ENCODE data around the gene MTUS2.
"Not testable (repeated sequence)": the region's sequence is repeated elsewhere in the genome, so short reads cannot be mapped to it uniquely, and the experiment has no call there.

The MTUS2 gene

GRCh38 chr13:28983641-28984040 is 163.5 kb downstream of the MTUS2 start:
- Mint-ChIP-seq H3K36me3 (ENCODE audit: low read depth) (no peaks in the 10 kb centered on the region), H3K4me1 (peaks cover 9% of the 10 kb centered on the region), H3K27me3 (ENCODE audit: low read depth, poor library complexity) (peaks cover 3% of the 10 kb centered on the region), H3K4me3 (no peak overlapping the region), H3K9me3 (peaks cover 3% of the 10 kb centered on the region), H3K27ac (no peak overlapping the region)
- TF ChIP-seq CTCF (IDR thresholded peaks at IDR 0.05), result no peak
- no peak for DNase-seq

- TF ChIP-seq CTCF (IDR thresholded peaks at IDR 0.05), result no peak
- Mint-ChIP-seq H3K27ac (no peak overlapping the region), H3K4me3 (no peak overlapping the region), H3K27me3 (ENCODE audit: low read depth, poor library complexity) (peaks cover 3% of the 10 kb centered on the region), H3K9me3 (peaks cover 5% of the 10 kb centered on the region), H3K4me1 (peaks cover 9% of the 10 kb centered on the region), H3K36me3 (ENCODE audit: low read depth) (no peaks in the 10 kb centered on the region)
- DNase-seq, result no peak
These were observed 164.2 kb downstream of the MTUS2 start for GRCh38 chr13:28984326-28984725.

GRCh38 chr13:28984825-28985224 is 164.7 kb downstream of the MTUS2 start:
- TF ChIP-seq CTCF (IDR thresholded peaks at IDR 0.05), result no peak
- Mint-ChIP-seq H3K27ac (no peak overlapping the region), H3K9me3 (peaks cover 9% of the 10 kb centered on the region), H3K36me3 (ENCODE audit: low read depth) (no peaks in the 10 kb centered on the region), H3K4me3 (no peak overlapping the region), H3K27me3 (ENCODE audit: low read depth, poor library complexity) (peaks cover 3% of the 10 kb centered on the region), H3K4me1 (peaks cover 9% of the 10 kb centered on the region)
- DNase-seq, result no peak

GRCh38 chr13:28990378-28990777 is 170.2 kb downstream of the MTUS2 start:
- H3K4me3 Mint-ChIP-seq; H3K27ac Mint-ChIP-seq; DNase-seq; H3K36me3 Mint-ChIP-seq (ENCODE audit: low read depth); H3K27me3 Mint-ChIP-seq (ENCODE audit: low read depth, poor library complexity); H3K4me1 Mint-ChIP-seq: not testable (repeated sequence)
- H3K9me3 Mint-ChIP-seq, result peaks cover 39% of the 10 kb centered on the region

GRCh38 chr13:28991764-28992163 is 171.6 kb downstream of the MTUS2 start:
- Mint-ChIP-seq H3K4me1 (peaks cover 6% of the 10 kb centered on the region), H3K9me3 (peaks cover 43% of the 10 kb centered on the region), H3K27me3 (ENCODE audit: low read depth, poor library complexity) (no peaks in the 10 kb centered on the region), H3K4me3 (no peak overlapping the region), H3K27ac (no peak overlapping the region), H3K36me3 (ENCODE audit: low read depth) (no peaks in the 10 kb centered on the region)
- DNase-seq, result no peak
- TF ChIP-seq CTCF (IDR thresholded peaks at IDR 0.05), result no peak

GRCh38 chr13:29000826-29001225 is 180.7 kb downstream of the MTUS2 start:
- no peaks in the 10 kb centered on the region for H3K27me3 Mint-ChIP-seq (ENCODE audit: low read depth, poor library complexity)

More at GRCh38 chr13:29000826-29001225, 180.7 kb downstream of the MTUS2 start:
- no peaks in the 10 kb centered on the region for H3K4me1 Mint-ChIP-seq
- DNase-seq, result no peak
- peaks cover 40% of the 10 kb centered on the region for H3K9me3 Mint-ChIP-seq
- no peak overlapping the region for H3K27ac Mint-ChIP-seq
- TF ChIP-seq CTCF (IDR thresholded peaks at IDR 0.05), result no peak
- peaks cover 6% of the 10 kb centered on the region for H3K36me3 Mint-ChIP-seq (ENCODE audit: low read depth)
- H3K4me3 Mint-ChIP-seq, result no peak overlapping the region
